Activated CD4-positive, alpha-beta T cell treated with anti-CD3 and anti-CD28 coated beads, Interleukin-2, amount 50 U/mL, for 4 hours (primary cell): Measurements from ENCODE around the gene SMTNL2.

Source experiments
- DNase-seq, 2 experiments: peaks; one replicate each; pipeline ENCODE4 v3.0.0-alpha.2; 2020

The SMTNL2 gene

DNA sequence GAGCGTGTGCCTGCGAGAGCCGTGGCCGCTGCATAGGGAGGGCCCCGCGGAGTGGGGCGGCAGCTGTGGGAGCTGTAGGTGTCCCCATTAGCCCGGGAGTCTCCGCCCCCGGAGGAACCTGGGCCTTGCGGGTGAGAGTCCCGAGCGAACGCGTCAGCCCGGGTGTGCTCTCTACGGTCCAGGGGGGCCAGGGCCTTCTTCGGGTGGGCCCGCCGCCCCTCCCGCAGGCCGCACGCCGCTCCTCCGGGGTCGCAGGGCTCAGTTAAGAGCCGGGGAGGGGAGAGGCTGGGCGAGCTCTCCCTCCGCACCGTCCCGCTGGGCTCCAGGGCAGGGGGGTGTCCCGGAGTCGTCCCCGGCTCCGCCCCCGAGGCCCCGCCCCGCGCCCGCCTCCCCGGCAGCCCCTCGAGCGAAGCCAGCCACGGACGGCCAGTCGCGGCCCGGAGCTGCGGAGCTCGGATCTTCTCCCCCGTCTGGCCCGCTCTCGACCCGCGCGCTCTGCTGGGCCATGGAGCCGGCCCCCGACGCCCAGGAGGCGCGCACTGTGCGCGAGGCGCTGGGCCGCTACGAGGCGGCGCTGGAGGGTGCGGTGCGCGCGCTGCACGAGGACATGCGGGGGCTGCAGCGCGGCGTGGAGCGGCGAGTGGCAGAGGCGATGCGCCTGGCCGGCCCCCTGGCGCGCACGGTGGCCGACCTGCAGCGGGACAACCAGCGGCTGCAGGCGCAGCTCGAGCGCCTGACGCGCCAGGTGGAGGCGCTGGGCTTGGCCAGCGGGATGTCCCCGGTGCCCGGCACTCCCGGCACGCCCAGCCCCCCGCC, at the start of gene SMTNL2:
Gene SMTNL2 (plus strand): TSS at position 429 of the 816 bp plus-strand sequence. CDS start 77 bp downstream, at position 506.
- DNase-seq: no peak

DNA sequence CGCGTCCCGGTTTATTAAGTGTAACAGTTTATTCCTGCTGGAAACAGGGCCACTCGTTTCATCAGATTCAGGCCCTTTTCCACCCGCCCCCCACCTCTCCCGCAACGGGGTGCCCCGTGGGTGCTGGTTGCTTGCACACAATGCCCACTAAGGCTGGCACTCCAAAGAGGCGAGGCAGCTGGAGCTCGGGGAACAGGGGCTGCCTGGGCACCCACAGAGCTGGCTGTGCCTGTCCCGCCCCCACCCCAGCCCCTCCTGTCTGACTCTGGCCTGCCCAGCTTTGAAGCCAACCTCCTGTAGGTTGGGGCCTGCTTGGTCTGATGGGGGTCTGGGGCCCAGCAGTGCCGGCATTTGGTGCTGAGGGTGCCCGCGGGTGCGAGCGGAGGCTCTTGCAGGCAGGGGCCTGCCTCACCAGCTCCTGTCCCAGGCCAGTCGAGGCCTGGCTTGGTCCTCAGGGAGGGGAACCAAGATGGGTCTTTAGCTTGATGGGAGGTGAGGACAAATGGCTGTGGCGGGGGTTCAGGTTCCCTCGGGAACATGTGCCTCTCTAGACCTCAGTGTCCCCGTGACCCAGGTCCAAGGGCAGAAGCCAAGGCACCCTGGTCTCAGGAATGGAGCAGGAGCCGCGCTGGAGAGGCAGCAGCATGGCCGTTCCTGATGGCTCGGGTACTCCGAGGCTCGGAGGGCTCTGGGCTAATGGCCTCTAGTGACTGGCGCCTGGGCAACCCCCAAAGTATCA, 49.2 kb upstream of the SMTNL2 start:
- DNase-seq: no peak

DNA sequence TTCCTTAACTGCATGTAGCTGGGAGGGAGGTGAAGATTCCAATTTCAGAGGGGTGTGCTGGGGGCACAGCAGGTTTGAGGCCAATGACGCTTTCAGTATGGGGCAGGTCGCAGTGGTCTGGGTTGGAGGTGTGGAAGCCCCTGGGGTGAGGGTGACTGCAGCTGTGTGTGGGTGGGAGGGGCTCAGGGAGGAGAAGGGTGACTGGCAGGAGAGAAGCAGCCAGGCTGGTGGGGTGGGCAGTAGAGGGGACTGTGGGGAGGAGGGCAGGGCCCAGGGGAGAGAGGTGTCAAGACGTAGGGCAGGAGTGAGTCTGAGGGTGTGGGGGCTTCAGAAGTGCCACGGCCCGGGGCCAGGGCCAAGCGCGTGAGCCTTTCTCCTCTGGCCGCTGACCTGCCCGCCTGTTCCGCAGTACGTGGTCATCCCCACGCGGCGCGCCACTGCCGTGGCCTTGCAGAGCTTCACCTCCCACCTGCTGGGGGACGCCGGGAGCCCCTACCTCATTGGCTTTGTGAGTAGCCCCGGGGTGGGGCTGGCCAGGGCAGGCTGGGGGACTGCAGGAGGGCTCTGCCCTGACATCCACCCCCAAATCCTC, 48.6 kb upstream of the SMTNL2 start:
- no peak for DNase-seq

DNA sequence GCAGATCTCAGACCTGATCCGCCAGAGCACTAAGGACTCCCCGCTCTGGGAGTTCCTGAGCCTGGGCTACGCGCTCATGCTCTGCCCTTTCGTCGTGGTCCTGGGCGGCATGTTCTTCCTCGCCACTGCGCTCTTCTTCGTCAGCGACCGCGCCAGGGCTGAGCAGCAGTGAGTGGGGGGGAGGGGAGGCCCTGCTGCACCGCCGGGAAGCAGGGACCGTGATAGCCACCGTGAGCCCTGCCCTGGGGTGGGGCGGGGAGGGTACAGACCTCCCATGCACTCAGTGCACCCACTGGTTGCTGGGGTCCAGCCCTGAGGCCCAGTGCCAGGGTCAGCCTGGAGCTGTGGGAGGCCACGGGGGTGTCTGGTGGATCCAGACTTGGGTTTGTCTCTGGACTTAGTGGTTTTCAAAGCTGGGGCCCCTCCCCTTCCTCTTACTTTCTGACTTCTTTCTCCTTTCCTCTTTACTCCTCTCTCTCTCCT, 48.0 kb upstream of the SMTNL2 start:
- no peak for DNase-seq

DNA sequence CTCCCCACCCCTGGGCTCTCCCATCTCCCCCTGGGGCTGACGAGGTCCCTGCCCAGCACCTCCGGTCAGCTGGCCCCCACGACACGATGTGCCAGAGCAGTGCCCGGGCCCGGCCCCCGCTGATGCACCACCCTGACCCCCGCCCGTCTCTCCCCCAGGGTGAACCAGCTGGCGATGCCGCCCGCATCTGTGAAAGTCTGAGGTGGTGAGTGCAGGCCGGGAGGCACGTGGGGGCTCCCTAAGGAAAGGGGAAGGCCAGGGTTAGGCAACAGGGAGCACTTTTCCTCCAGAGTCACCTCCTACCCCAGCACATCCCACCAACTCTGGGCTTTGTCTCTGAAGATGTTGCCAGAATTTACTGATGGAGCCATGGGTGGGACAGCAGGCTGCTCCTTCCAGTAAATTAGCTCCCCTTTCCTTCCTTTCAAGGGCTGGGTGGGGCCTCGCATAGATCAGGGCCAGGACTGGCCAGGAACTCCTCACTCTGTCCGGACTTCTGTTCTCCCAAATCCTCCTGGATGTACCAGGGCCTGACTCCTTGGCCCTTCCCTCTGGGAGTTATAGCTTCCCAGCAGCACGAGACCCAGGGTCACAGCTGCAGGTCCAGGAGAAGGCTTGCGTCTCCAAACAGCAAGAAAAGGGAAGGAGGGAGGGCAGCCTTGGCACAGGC, 47.5 kb upstream of the SMTNL2 start:
- no peak for DNase-seq

DNA sequence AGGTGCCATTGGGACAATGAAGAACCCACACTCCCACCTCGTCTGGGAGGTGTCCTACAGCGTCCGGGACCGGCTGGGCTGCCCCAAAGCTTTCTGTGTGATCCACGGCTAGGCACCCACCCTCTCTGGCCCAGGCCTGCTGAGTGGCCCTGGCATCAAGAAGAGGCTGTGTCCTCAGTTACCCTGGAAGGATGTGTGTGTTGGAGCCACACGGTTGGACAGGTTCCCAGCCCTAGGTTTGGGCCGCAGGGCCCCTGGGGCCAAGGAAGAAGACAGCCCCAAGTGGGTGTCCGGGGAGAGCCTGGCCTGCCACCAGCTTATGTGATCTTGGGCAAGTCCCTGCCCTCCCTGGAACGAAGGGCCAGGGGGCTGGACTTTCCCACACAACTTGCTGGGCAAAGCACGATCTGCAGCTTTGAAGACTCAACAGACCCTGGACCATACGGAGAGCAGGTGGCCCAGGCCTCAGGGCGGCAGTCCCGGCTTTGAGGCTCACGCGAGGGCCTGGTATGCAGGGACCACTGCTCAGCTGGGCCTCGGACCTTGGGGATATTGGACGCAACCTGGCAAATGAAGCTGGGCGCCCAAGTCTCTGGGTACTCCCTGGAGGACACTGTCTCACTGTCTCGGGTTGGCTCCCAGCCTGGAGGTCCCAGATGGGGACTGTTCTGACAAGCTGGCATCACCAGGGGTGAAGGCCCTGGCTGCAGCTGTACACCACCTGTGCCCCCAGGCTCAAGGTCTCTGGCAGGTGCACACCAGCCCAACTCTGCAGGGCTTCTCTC, 46.7 kb upstream of the SMTNL2 start:
- no peak for DNase-seq

DNA sequence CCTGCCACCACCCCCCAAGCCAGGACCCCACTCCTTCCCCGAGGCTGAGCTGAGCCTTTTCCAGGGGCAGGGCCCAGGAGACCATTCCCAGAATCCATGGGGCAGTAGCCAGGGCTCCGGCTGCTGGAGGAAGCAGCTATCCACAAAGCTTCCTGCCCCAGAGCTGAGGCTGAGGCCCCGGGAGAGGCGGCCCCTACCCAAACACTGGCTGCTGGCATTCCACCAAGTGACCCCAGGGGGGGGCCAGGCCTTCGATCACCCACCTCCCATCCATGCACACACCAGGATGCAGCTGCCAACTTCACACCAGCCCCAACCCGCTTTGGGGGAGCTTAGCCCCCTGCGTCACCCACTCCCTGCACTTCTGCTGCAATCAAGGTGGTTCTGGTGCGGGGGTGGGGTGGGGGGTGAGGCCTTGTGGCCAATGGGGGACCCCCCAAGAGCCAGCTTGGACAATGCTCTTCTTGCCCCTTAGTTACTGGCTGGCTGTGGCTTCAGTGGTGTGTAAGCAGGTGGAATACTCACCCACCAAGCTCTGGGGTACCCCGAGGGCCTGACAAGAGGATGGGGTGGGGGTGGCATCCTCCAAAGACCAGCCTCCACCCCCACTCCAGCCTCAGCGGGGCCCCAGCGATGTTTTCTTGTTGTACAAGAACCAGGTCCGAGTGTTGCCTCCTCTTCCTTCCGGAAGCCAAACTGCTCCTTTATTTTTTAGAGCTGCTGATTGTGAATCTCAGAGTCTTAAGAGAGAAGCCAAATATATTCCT, 45.9 kb upstream of the SMTNL2 start:
- no peak for DNase-seq

DNA sequence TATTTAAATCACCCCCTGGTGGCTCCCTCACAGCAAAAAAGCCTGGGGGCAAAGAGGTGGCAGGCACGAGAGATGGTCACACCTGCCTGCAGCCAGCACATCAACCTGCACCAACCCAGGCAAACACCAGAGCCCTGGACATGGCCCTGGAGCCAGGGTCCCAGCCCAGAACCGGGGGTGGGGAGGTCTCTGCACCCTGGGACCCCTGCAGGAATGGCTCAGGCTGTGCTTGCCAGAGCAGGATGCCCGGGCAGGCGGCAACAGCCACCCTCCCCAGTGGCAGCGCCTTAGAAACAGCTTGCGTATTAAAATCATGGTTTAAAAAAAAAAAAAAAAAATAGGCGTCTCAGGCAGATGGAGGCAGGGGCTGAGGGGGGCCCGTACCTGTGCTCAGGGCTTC, 45.3 kb upstream of the SMTNL2 start:
- DNase-seq: no peak

DNA sequence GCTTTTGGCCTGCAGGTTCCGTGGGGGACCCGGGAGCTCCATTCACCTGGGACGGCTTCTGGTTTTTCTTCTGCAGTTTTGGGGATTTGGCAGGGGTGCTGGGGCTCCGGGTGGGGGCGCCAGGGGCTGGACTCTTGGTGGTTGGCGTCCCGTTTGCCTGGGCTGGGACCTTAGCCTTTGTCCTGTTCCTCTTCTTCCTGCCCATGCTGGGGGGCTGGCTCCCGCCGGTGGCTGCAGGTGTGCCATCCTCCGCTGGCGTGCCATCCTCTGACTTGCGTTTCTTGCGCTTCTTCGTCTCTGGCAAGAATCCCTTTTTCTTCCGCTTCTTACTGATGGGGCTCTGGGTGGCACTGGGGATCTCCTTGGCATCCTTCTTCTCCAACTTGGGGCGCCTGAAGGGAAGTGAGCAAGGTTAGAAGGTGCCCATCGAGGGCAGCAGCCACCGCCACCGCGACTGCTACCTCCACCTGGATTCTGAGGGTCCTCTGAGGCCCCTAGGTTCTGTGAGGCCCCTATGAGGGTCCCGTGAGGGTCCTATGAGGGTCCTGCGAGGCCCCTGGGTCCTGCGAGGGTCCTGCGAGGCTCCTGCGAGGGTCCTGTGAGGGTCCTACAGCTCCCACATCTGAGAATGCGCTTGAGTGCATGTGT, 44.6 kb upstream of the SMTNL2 start:
- no peak for DNase-seq

DNA sequence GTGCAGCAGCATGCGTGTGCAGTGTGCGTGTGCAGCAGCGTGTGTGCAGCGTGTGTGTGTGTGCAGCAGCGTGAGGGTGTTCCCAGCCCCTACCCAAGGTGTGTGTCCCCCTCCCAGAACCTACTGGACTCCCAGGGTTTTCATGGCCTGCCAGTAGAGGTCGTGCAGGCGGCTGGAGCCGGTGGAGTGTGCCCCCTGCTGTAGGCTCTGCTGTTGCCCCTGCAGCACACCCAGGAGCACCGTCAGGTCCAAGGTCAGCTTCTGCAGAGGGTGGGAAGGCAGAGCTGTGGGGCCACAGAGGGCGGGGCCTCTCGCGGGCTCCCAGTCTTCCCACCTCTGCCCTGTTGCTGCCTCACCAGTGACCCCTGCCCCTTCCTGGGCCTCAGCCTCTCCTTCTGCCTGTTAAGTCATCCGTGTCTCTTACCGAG, 44.1 kb upstream of the SMTNL2 start:
- DNase-seq: no peak

DNA sequence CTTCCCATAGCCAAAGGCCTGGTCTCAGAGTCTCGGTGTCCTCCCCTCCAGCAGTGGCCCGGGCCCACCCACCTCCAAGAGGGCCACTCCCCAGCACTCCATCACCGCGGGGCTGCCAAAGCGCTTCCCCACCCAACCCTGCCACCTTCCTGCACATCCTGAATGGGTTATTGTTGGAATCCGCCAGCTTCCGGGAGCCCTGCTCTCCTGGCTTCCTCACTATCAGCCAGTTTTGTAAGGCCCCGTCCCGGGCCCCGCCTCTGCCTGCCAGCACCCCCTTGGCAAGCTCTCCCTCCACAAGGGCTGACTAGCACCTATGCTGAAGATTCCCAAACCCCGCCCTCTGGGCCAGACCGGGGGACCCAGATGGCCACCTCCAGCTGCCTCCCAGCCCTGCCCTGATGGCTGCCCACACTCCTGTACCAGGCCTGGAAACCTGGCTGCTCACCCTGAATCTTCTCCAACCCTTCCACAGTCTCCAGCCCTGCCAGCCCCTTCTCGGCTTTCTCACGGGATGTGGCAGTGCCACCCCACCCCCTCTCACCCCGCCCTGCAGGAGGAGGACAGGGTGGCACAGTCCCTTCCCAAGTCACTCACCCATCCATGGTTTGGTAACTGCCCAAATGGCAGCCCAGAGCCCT, 43.5 kb upstream of the SMTNL2 start:
- DNase-seq: no peak

DNA sequence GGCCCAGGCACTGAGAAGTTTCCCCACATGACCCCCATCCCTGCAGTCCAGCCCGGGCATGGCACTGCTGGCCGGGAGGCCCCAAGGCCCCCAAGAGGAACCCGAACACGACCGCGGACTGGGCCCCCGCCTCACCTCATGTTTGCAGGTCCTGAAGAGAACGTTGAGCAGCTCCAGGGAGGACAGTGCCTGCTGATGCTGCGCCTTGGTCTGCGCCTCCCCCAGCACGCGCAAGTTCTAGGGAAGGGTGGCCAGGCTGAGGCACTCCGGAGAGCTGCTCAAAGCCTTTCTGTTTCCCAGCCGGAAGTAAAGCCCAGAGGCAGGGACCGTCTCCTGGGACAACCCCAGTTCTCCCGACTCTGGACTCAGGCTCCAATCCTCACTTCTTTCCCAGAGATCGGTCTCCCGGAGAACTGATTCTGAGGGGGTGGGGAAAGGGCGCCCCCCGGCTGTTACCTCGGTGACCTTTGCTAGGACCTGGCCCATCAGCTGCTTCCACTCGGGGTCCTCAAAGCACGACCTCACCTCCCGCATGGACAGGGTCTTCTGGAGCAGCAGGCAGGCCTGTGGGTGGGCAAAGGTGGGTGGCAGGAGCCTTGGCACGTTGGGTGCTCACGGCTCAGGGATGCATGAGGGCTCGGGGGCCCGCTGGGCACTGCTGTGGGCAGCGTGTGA, 42.9 kb upstream of the SMTNL2 start:
- DNase-seq: no peak

DNA sequence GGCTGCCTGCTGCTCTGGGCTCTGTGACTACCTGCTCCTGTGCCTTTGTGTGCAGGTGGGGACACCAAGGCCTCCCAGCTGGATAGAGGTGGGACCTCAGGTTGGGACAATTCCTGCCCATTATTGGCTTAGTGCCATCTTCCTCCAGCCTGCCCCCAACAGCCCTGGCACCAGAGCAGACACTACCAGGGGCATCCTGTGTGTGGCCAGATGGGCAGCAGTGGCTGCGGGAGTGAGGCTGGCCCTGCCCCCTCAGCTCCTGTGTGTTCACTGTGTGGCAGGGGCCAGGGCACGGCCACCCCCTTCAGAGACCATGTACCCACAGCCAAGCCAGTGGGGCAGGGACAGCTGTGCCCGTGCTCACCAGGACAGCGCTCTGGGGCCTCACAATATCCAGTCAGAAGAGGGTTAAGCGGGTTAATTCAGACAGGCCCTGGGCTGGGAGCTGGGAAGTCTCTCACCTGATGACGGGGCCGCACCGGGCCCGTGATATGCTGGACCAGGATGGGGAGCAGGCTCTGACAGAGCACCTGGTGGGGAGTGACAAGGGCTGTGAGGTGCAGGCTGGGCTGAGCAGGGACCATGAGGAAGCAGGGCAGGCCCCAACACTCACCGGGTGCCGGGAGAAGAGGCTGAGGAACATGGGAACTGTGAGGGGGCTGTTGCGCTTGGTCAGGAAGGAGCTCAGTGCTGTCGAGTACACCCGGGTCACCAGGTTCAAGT, 42.2 kb upstream of the SMTNL2 start:
- DNase-seq: no peak

DNA sequence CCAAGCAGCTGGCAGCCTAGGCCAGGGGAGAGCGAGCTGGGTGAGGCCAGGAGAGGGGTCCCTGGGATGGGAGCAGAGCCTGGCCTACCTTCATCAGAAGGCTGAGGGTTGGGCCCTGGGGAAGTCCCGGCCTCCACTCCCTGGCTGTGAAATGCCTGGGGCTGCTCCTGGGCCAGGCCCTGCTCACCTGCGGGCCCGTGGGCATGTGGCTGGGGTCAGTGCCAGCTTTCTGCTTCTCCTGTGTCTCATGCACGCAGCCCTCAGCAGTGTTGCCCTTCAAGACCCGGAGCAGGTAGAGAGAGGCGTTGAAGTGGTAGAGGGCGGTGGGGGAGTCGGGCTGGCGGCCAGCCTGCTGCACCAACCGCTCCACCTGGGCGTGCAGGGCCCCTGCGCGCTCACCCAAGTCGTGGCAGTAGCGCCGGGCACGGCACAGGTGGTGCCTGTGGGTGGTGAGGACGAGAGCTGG, 41.6 kb upstream of the SMTNL2 start:
- DNase-seq: no peak

DNA sequence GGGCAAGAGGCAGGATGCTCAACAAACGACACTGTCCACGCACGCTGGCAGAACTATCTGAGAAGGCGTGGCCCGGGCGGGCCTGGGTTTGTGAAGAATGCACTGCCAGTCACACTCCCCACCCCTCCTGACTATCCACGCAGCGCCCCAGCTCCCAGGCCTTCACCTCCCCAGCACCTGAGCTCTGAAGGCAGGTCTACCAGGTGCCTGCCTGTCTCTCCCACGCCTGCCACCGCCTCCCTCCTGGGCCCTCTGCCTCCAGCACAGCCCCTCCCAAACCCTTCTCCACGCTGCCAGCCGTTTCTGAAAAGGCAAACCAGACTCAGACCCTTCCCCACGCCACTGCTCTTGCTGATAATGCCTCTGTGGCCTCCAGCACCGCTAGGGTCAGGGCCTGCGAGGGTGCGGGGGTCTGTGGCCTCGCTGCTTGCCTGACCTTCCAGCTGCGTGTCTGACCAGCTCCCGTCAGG, 40.7 kb upstream of the SMTNL2 start:
- DNase-seq: no peak

DNA sequence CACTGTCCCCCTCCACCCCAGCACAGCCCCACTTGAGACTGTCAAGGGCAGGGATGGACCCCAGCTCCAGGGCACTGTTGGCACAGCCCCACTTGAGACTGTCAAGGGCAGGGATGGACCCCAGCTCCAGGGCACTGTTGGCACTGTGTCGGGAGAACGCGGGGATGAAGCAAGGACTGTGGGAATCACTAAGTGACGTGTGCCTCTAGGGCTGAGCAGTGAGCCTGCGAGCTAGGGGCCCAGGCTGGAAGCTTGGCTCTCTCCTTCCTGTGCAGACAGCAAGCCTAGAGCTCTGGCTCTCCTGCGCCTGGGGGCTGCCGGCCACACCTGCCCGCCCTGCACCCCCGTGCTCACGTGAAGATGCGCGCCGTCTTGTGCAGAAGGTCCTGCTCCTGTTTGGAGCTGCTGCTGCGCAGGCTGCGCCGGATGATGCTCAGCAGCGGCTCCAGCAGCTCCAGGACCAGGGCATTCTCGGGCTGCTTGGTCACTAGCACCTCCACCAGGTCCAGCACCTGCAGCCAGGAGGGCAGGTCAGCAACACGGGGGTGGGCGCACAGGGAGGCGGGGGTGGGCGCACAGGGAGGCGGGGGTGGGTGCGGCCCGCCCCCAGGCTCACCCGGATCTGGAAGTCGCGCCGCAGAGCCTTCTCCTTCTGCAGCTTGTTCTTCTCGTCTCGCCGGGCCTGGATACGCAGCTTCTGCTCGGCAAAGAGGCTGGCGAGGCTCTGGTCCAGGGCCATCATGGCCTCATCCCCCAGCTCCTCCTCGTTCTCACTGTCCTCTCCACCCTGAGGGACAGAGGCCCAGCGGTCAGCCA, 40.0 kb upstream of the SMTNL2 start:
- no peak for DNase-seq

DNA sequence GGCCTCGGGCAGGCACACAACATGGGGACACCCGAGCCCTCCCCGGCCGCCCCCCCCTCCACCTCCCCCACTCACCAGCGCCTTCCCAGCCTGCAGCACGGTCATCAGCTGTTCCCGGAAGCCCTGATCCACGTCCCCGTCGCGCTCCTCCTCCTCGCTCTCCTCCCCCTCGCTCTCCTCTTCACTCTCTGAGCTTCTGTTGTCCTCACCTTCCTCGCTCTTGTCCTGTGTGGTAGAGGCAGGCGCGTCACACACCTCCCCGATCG, 39.4 kb upstream of the SMTNL2 start:
- no peak for DNase-seq

DNA sequence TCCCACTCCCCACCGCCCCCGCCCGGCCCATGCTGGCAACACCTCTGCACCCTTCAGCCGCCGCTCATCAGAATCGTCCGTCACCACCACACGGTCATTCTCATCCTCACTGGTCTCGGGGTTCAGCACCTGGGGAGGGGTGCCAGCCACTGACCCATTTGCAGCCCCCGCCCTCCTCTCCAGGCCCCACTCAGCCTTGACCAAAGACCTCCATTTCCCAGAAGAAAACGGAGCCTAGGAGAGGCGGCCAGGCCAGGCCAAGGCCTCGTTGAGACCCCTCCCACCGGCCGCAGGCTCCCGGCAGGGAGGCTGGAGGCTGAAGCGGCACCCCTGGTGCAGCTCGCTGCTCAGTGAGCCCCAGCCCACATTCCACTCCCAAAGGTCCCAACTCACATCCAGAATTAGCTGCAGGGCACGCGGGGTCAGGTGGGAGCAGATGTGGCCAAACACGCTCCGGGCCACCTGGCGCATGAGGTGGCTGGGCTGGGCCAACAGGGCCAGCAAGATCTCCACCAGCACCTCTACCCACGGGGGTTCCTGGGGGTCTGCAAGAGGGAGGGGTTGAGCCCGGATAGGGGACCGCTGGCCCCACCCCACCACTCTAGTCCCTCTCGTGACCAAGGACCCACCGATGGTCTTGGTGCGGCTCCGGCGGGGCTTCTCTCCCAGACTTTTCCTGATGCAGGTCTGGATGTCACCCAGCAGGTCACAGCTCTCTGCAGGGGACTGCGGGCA, 38.9 kb upstream of the SMTNL2 start:
- DNase-seq: no peak
